Vagina (tissue), 2 donors: ENCODE results near the gene CELA3B.
A peak's percentile ranks its signal among the peaks of the same experiment; 100 is the strongest.

Source experiments
- POLR2A ChIP-seq, 2 donors: fragments of 450-650 bp; IDR thresholded peaks; one replicate each; pipeline ENCODE4 v1.6.1; 2017; ENCODE audit warnings: antibody characterized with exemption in 2 of 2, mild to moderate bottlenecking in 2 of 2, moderate library complexity in 2 of 2
- POLR2AphosphoS5 ChIP-seq, 2 donors: sonication (generic); formaldehyde crosslinking; IDR thresholded peaks; one replicate each; pipeline ENCODE4 v1.9.0; 2017; ENCODE audit warnings: antibody characterized with exemption in 2 of 2, mild to moderate bottlenecking in 2 of 2, low read depth in 1 of 2; ENCODE audit not compliant: insufficient read depth in 1 of 2
- TF ChIP-seq, protein P1 (sequence below), 3 experiments: fragments of 450-650 bp in 2 of 3; fragments of 200-600 bp in 1 of 3; sonication (generic) in 1 of 3; IDR thresholded peaks; one replicate each; pipeline ENCODE4 v1.5.1; 2017 to 2019; ENCODE audit warnings: antibody characterized with exemption in 3 of 3, mild to moderate bottlenecking in 2 of 3, moderate library complexity in 2 of 3

DNA sequence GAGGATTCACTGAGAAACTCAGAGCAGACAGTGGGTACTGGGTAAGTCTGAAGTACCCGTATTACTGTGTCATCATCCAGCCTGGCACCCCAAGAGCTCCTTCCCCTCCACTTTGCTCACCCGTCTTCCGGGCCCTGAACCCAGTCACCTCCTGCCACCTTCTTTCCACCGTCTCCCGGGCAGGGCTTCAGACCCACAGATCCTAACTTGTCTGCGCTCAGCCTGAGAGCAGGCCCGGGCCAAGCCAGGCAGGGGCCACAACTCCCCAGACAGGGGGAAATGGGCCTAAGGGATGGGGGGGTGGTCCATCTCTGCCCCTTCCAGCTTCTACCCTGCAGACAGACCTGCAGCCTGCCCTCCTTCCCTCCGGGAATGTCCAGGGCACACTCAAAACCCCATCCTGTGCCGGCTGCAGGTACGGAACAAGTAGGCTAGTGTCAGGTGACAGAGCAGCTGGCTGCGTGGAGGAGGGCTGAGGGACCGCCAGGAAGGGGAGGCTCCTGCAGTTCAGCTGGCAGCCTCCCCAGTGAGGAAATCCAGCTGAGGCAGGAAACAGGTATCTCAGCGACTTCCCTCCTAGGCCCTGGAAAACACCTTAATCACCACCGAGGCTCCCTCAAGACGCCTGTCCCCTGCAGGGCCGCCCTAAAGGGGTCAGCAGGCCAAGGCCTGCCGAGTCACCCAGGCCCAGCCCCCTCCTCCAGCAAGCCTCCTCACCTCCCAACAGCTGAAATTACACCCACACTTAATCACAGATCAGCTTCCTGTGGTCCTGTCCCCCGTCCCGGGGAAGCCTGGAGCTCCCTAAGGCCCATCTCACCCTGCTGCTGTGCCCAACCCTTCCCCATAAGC, 43.2 kb upstream of the CELA3B start:
- TF ChIP-seq, protein P1, sequence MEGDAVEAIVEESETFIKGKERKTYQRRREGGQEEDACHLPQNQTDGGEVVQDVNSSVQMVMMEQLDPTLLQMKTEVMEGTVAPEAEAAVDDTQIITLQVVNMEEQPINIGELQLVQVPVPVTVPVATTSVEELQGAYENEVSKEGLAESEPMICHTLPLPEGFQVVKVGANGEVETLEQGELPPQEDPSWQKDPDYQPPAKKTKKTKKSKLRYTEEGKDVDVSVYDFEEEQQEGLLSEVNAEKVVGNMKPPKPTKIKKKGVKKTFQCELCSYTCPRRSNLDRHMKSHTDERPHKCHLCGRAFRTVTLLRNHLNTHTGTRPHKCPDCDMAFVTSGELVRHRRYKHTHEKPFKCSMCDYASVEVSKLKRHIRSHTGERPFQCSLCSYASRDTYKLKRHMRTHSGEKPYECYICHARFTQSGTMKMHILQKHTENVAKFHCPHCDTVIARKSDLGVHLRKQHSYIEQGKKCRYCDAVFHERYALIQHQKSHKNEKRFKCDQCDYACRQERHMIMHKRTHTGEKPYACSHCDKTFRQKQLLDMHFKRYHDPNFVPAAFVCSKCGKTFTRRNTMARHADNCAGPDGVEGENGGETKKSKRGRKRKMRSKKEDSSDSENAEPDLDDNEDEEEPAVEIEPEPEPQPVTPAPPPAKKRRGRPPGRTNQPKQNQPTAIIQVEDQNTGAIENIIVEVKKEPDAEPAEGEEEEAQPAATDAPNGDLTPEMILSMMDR (IDR thresholded peaks at IDR 0.05): no peak
- TF ChIP-seq POLR2A (IDR thresholded peaks at IDR 0.05): no peak
- peak; percentile 55 to 82 for TF ChIP-seq POLR2AphosphoS5 (IDR thresholded peaks at IDR 0.05; ENCODE audit: insufficient read depth in 1 of 2, low read depth in 1 of 2)
